H9 (cell line): ENCODE measurements around the gene FSTL4. TPM values are rescaled to one million over a fixed set of nuclear protein-coding genes. Genes with fewer than 3 reads are reported as not detected.

Source experiments
- DNase-seq: peaks from one replicate; pipeline ENCODE4 v3.0.0-alpha.2; 2017
- H2AFZ ChIP-seq: one replicate; pipeline ENCODE4 v1.6.1; 2013; ENCODE audit warnings: mild to moderate bottlenecking, low read length, control low read depth, moderate library complexity
- H2AK5ac ChIP-seq: 2 replicates; pipeline ENCODE4 v1.6.1; 2013; ENCODE audit warnings: low read length, control low read depth, mixed read lengths; ENCODE audit not compliant: insufficient read length
- H2BK120ac ChIP-seq: one replicate; pipeline ENCODE4 v1.6.1; 2013; ENCODE audit warnings: low read depth, mild to moderate bottlenecking, low read length, control low read depth, inconsistent platforms; ENCODE audit not compliant: poor library complexity, severe bottlenecking
- H2BK12ac ChIP-seq: 2 replicates; pipeline ENCODE4 v1.6.1; 2013; ENCODE audit warnings: low read length, control low read depth, mixed read lengths, low read depth; ENCODE audit not compliant: insufficient read length
- H2BK15ac ChIP-seq: 2 replicates; pipeline ENCODE4 v1.6.1; 2013; ENCODE audit warnings: low read depth, low read length, control low read depth
- H2BK20ac ChIP-seq: one replicate; pipeline ENCODE4 v1.6.1; 2013; ENCODE audit warnings: low read depth, mild to moderate bottlenecking, low read length, control low read depth, inconsistent platforms; ENCODE audit not compliant: poor library complexity, severe bottlenecking
- H2BK5ac ChIP-seq: 2 replicates; pipeline ENCODE4 v1.6.1; 2013; ENCODE audit warnings: low read length, control low read depth, mixed read lengths; ENCODE audit not compliant: insufficient read length
- H3K14ac ChIP-seq: 2 replicates; pipeline ENCODE4 v1.6.1; 2013; ENCODE audit warnings: low read length, control low read depth; ENCODE audit not compliant: insufficient read depth
- H3K18ac ChIP-seq: 2 replicates; pipeline ENCODE4 v1.6.1; 2013; ENCODE audit warnings: low read depth, mild to moderate bottlenecking, mixed read lengths, low read length, control low read depth; ENCODE audit not compliant: insufficient read length
- H3K23ac ChIP-seq: 2 replicates; pipeline ENCODE4 v1.6.1; 2013; ENCODE audit warnings: low read length, control low read depth, mixed read lengths, low read depth; ENCODE audit not compliant: insufficient read length
- H3K23me2 ChIP-seq: 2 replicates; pipeline ENCODE4 v1.6.1; 2013; ENCODE audit warnings: low read depth, mild to moderate bottlenecking, mixed read lengths, low read length, control low read depth; ENCODE audit not compliant: insufficient read length, poor library complexity, severe bottlenecking
- H3K27ac ChIP-seq: 2 replicates; pipeline ENCODE4 v1.5.1; 2013; ENCODE audit warnings: low read length, control low read depth, mixed read lengths, low read depth; ENCODE audit not compliant: insufficient read length
- H3K27me3 ChIP-seq: 2 replicates; pipeline ENCODE4 v1.6.1; 2013; ENCODE audit warnings: low read length, control low read depth, inconsistent platforms; ENCODE audit not compliant: insufficient read depth
- H3K4ac ChIP-seq: 2 replicates; pipeline ENCODE4 v1.6.1; 2013; ENCODE audit warnings: low read depth, mild to moderate bottlenecking, control low read depth, inconsistent platforms, low read length, moderate library complexity
- H3K4me1 ChIP-seq: 2 replicates; pipeline ENCODE4 v1.6.1; 2013; ENCODE audit warnings: low read length, control low read depth, inconsistent platforms; ENCODE audit not compliant: insufficient read depth
- H3K4me2 ChIP-seq: 2 replicates; pipeline ENCODE4 v1.6.1; 2013; ENCODE audit warnings: low read length, control low read depth, mixed read lengths; ENCODE audit not compliant: insufficient read length, insufficient read depth
- H3K56ac ChIP-seq: 2 replicates; pipeline ENCODE4 v1.6.1; 2013; ENCODE audit warnings: low read depth, mild to moderate bottlenecking, mixed read lengths, low read length, control low read depth; ENCODE audit not compliant: insufficient read length
- H3K79me1 ChIP-seq: 2 replicates; pipeline ENCODE4 v1.6.1; 2013; ENCODE audit warnings: low read depth, mild to moderate bottlenecking, moderate library complexity, low read length, control low read depth, inconsistent platforms; ENCODE audit not compliant: insufficient read depth, poor library complexity, severe bottlenecking
- H3K79me2 ChIP-seq: 2 replicates; pipeline ENCODE4 v1.6.1; 2013; ENCODE audit warnings: low read length, control low read depth, inconsistent platforms; ENCODE audit not compliant: insufficient read depth
- H3K9ac ChIP-seq: 2 replicates; pipeline ENCODE4 v1.6.1; 2013; ENCODE audit warnings: low read length, control low read depth, mixed read lengths; ENCODE audit not compliant: insufficient read length; ENCODE audit errors: extremely low read depth
- H3K9me3 ChIP-seq: one replicate; pipeline ENCODE4 v1.6.1; 2013; ENCODE audit warnings: low read depth, low read length, inconsistent platforms; ENCODE audit not compliant: control insufficient read depth
- H3T11ph ChIP-seq: one replicate; pipeline ENCODE4 v1.6.1; 2013; ENCODE audit warnings: mild to moderate bottlenecking, low read length, control low read depth, inconsistent platforms
- H4K20me1 ChIP-seq: one replicate; pipeline ENCODE4 v1.6.1; 2013; ENCODE audit not compliant: control insufficient read depth, insufficient read length, insufficient read depth
- H4K5ac ChIP-seq: 2 replicates; pipeline ENCODE4 v1.6.1; 2013; ENCODE audit warnings: low read depth, mild to moderate bottlenecking, mixed read lengths, low read length, control low read depth; ENCODE audit not compliant: insufficient read length
- H4K8ac ChIP-seq: replicated peaks from 2 replicates; pipeline ENCODE4 v1.6.1; 2013; ENCODE audit warnings: low read length, control low read depth, mixed read lengths, low read depth; ENCODE audit not compliant: insufficient read length
- H4K91ac ChIP-seq: 2 replicates; pipeline ENCODE4 v1.6.1; 2013; ENCODE audit warnings: low read depth, mild to moderate bottlenecking, moderate library complexity, mixed read lengths, low read length, control low read depth; ENCODE audit not compliant: insufficient read length
- H3K27ac Mint-ChIP-seq, 3 experiments: 2 replicates in 2 of 3; 3 replicates in 1 of 3; pipeline ENCODE4 v1.8.0; 2020 to 2021; ENCODE audit warnings: mixed read lengths in 3 of 3, mild to moderate bottlenecking in 1 of 3, moderate library complexity in 1 of 3
- H3K27me3 Mint-ChIP-seq: 2 replicates; pipeline ENCODE4 v1.8.0; 2021; ENCODE audit warnings: low read depth, mild to moderate bottlenecking, moderate library complexity, mixed read lengths
- H3K36me3 Mint-ChIP-seq, 3 experiments: 2 replicates in 2 of 3; 3 replicates in 1 of 3; pipeline ENCODE4 v1.8.0; 2020 to 2021; ENCODE audit warnings: low read depth in 3 of 3, mixed read lengths in 3 of 3; ENCODE audit not compliant: insufficient read depth in 1 of 3
- H3K4me1 Mint-ChIP-seq, 2 experiments: 2 replicates each; pipeline ENCODE4 v1.8.0; 2020; ENCODE audit warnings: mixed read lengths in 2 of 2
- H3K4me3 Mint-ChIP-seq, 2 experiments: 2 replicates in 1 of 2; 3 replicates in 1 of 2; pipeline ENCODE4 v1.8.0; 2020 to 2021; ENCODE audit warnings: mild to moderate bottlenecking in 2 of 2, mixed read lengths in 2 of 2, moderate library complexity in 1 of 2
- H3K9me3 Mint-ChIP-seq, 2 experiments: 2 replicates in 1 of 2; 3 replicates in 1 of 2; pipeline ENCODE4 v1.8.0; 2020; ENCODE audit warnings: mild to moderate bottlenecking in 2 of 2, mixed read lengths in 2 of 2, moderate library complexity in 1 of 2
- CTCF ChIP-seq: fragments of 200-600 bp; sonication (generic); conservative IDR thresholded peaks from 3 replicates; pipeline ENCODE4 v1.8.0; 2021; ENCODE audit warnings: antibody characterized with exemption, mild to moderate bottlenecking
- WGBS: extraction: QIAGEN DNeasy Blood & Tissue Kit; methylation state at CpG from one replicate; pipeline ENCODE4 v1.1.7; 2013; ENCODE audit warnings: missing lambda C conversion rate, low lambda C conversion rate, mixed read lengths; ENCODE audit not compliant: insufficient read length; ENCODE audit errors: extremely low coverage; 5-methylcytosine and 5-hydroxymethylcytosine counted together
- total RNA-seq: library from RNA; stranded (reverse); gene quantifications from 2 replicates; pipeline ENCODE4 v1.2.1, GENCODE V29; 2021

The FSTL4 gene
- total RNA-seq, 1 experiment from 2014 or later, result 5.7 TPM

DNA sequence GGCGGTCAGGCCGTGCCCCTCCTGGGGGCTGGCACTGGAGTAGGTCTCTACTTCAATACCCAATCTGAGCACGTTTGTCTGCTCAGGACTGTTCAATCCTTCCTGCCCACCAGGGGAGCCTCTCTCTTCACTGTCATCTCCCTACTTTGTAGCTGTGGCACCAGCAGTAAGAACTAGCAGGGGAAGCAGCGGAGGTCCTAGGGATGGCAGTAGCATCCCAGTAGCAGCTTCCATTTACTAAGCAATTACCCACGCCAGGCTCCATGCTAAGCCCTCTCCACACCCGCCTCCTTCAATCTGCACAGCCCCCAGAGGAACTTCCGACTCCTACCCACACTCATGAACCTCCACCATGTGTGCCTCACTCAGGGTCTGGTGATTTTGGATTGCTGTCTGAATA is 31.7 kb downstream of the FSTL4 start:
- Histone ChIP-seq H3K23me2 (no peaks in the 10 kb centered on the region), H3K79me2 (no peaks in the 10 kb centered on the region), H4K20me1 (no peaks in the 10 kb centered on the region), H3T11ph (no peak overlapping the region), H3K4ac (no peak overlapping the region), H2AK5ac (no peak overlapping the region), H3K79me1 (no peaks in the 10 kb centered on the region), H4K8ac (no peak overlapping the region), H2AFZ (no peak overlapping the region), H2BK120ac (no peak overlapping the region), H3K14ac (no peak overlapping the region), H2BK12ac (no peak overlapping the region), H3K23ac (no peak overlapping the region), H3K56ac (no peak overlapping the region), H3K18ac (no peak overlapping the region), H3K4me2 (no peak overlapping the region), H3K27ac (no peak overlapping the region), H4K5ac (no peak overlapping the region), H3K9me3 (no peaks in the 10 kb centered on the region), H3K27me3 (no peaks in the 10 kb centered on the region), H2BK15ac (no peak overlapping the region), H4K91ac (no peak overlapping the region), H2BK5ac (no peak overlapping the region), H2BK20ac (no peak overlapping the region), H3K4me1 (no peaks in the 10 kb centered on the region), H3K9ac (no peak overlapping the region)
- Mint-ChIP-seq H3K27me3 (peaks cover 40% of the 10 kb centered on the region), H3K4me1 (peaks cover 7 to 30% of the 10 kb centered on the region in 2 experiments), H3K4me3 (no peak overlapping the region), H3K9me3 (peaks cover 0 to 2% of the 10 kb centered on the region in 2 experiments; a peak in 1 of 5 replicates), H3K36me3 (peaks cover 0 to 6% (median 3%) of the 10 kb centered on the region in 3 experiments; a peak in 5 of 7 replicates), H3K27ac (no peak overlapping the region)
- WGBS, result no CpG with 5 or more reads among the region's 7 CpGs
- TF ChIP-seq CTCF, result no peak
- DNase-seq, result no peak
